GM19239 (cell line): Measurements from ENCODE around the gene NEDD4L.
"Not testable (repeated sequence)": the region's sequence is repeated elsewhere in the genome, so short reads cannot be mapped to it uniquely, and the experiment has no call there.

ENCODE experiments used
- DNase-seq: peaks from one replicate; pipeline ENCODE4 v3.0.0; 2011; ENCODE audit warnings: low spot score; ENCODE audit not compliant: insufficient read length
- FAIRE-seq: peaks from 2 replicates; lab custom pipeline; 2011; peaks lifted over from hg19 to GRCh38; lab: Jason Lieb, UNC

The NEDD4L gene

DNA sequence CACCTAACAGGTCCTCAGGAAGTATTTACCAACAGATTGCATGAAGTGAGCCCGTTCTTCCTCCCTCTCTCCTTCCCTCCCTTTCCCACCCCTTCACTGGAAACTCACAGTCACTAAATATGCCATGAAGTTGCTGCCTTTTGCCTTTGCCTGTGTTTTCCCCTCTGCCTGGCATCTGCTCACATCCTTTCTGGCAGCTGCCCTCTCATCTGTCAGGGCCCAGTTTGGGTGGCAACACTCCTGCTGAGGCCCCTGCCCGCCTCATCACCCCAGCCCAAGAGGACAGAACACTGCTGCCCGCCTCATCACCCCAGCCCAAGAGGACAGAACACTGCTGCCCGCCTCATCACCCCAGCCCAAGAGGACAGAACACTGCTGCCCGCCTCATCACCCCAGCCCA is 126.0 kb downstream of the NEDD4L start:
- not testable (repeated sequence) for FAIRE-seq, DNase-seq

DNA sequence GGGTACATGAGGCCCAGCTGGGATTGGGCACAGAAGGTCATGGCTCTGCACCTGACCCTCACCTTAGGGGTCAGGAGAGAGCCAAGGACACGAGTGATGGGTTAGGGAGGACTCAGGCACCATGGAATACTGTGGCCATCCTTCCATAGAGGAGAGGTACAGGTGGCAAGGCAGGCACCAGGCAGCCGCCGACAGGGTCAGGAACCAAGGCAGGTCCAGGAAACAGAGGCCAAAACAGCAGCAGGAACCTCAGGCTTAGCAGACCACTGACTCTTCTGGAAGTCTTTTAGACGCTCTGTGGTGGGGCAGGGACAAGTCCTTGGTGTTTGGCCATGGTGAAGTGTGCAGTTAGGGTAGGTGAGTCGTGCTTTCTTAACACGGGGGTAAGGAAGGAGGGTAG is 128.0 kb downstream of the NEDD4L start:
- no peak for FAIRE-seq

DNA sequence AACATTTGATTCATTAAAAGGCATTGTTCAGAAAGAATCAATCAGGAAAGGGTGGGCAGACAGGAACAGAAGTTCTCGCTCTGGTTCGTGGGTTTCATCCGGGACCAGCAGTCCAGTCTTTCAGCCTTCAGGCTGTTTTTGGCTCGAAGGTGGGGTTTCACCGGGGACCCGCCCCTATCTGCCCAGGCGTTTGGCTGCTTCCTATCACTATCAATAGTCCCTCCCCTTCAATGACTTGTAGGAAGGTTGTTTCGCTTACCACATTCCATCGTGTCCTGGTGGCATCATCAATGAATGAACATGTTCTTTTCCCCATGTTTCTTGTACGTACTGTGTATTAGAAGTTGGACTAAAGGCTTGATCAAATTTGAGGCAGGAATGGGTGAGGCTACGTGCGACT is 130.3 kb downstream of the NEDD4L start:
- DNase-seq = no peak
- no peak for FAIRE-seq

More for the DNA sequence above, 128.0 kb downstream of the NEDD4L start:
- DNase-seq = no peak

DNA sequence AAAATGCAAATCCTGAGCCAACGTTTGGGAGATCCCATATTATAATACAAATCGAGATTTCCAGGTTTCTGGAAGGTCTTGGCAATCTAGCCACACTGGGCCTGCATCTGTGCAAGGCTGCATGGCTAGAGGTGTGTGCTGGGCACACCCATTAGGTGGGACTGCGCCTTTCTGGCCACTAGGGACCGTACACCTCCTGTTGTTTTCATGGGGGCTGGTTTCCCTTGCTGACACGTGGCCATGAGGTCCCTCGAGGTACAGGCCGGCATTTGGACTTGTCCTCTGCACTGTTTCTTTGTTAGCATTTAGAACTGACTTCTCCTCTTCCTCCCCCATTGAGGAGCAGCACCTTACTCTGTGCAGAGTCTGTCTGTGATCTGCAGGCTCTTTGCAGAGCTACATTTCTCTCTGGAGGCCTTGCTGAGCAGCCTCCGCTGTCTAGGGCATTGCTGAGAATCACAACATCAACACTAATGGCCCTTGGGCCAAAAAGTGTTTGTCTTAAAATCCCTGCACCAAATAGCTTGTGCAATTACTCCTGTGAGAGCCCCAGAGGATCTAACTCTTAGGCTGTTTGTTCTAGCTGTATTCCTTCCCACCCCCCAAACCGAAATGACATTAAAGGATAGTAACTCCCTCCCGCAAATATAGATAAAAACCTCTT is 131.2 kb downstream of the NEDD4L start:
- FAIRE-seq (no peak), DNase-seq (no peak)

DNA sequence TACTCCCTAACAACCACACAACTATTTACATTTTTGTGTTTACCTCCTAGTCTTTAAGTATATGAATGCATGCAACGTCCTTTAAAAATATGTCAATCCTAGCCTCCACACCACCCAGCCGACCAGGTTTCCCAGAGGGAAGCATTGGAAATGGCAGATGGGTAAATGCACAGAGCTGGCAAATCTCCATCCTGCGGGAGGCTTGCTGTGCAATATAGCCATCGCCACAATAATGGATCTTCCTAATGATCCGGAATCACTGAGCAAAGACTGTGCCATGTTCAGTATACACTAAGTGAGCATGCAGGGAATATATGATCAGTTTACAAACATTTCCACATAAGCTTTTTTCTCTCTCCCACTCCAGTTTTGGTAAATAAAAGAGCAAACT is 131.8 kb downstream of the NEDD4L start:
- FAIRE-seq (no peak), DNase-seq (no peak)

DNA sequence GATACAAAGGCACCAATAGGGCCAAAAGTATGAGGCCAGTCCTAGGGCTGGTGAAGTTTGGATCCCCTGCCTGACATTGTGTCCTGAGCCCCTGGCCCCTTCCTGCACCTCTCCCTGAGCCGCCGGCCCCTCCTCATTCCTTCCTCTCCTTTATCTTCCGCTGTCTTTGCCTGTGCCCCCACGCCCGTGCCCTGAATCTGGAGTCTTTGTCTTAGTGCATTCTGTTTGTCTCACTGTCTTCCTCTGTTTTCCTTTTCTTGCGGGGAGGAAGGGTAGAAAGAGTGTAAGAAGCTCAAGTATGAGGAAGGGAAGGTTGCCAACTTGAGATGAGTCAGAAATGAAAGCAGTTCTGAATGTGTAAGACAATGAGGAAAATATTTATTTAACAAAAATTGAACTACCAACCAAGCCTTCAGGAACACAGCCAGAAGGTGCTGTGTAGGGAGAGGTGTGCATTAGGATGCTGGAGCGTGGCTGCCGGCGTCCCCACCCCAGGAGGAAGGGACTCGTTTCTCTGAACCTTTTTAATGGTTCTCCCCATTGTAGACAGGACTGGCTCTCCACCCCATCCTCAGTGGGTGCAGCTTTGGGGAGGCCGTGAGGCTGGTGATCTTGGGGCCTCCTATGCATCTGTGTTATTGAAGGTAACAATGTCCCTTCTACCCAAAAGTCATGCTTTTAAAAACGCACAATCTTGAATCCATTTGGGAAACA is 133.1 kb downstream of the NEDD4L start:
- FAIRE-seq (no peak), DNase-seq (no peak)

DNA sequence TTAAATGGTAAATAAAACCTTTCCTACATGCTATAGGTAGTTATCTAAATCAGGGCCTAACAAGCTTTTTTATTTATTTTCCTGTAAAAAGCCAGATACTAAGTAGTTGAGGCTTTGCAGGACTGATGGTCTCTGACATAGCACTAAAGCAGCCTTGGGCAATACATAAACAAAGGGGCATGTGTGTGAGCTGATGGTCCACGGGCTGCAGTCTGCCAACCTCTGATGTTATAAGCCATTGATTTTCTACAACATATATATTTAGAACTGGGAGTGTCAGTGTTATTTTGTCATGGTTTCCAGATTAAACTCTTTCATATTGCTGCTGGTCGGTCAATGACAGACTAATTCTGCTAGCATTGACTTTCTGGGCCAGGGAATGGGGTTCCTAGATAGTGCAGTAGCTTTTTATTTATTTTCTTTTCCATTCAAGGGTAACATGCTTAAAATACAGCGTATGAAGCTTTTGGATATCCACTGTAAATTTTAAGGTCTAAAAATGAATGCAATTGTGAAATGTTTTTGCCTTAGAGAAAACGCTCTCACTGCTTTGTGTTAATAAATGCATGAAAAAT is 134.0 kb downstream of the NEDD4L start:
- DNase-seq (no peak), FAIRE-seq (no peak)

DNA sequence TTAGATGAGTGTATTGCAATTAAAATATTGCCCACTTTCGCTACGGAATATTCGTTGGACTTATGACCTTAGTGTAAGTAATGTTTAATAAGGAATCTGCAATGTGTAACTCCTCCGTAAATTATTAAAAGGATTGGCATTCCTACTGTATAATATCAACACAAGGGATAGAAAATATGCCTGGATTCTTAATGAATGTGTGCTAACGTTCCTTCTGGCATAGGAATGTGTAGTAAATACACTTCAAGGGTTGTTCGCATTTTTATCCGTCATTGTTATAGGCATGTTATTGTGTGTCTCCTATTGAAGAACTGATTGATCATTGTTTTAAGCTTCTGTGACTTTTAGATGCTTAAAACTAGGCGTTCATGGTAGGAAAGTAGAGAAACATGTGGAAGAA is 134.5 kb downstream of the NEDD4L start:
- no peak for FAIRE-seq

DNA sequence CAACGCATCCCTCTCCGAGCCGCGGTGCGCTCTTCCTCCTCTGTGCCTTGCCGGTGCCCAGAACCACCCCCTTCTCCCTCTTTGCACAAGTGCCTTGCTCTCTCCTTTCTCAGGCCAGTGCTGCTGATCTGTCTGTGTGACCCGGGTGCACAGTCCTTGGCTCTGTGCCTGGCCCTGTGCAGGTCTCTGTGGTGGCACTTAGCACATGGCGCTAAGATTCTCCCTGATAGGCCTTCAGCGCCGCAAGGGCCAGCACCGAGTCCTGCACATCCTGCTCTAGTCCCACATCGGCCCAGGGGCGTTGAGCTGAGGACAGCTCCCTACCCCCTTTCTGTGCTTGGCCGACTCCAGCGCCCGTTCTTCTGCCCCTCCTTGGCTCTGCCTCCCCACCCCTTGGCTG is 136.1 kb downstream of the NEDD4L start:
- FAIRE-seq = no peak
- no peak for DNase-seq

More for the DNA sequence above, 134.5 kb downstream of the NEDD4L start:
- DNase-seq = no peak

DNA sequence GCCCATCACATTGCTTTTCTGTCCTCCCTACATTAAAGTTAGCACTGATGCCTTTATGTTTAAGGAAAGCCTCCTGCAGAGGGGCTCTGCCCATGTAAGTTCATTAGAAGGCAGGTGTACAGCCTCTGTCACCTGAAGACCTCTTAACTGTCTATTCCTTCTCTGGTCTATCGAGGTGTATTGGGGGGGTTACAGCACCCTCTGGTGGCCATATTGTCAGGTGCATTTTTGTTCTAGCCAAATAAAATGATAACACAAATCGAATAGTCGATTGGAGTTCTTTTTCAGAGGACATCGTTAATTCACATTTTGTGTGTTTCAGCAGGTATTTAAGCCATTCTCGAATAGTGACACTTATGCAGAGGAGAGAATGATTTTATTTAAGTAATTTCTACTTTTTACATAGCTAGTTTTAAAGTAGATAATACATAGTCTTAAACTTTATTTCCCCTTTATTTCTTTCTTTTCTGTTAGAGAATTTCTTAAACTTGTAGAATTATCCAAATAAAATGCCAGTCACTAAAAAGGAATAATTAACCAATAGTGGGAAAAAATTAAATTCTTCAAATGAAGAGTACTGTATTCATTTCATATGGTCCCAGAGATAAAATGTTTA is 136.8 kb downstream of the NEDD4L start:
- peak; percentile 89 for FAIRE-seq

DNA sequence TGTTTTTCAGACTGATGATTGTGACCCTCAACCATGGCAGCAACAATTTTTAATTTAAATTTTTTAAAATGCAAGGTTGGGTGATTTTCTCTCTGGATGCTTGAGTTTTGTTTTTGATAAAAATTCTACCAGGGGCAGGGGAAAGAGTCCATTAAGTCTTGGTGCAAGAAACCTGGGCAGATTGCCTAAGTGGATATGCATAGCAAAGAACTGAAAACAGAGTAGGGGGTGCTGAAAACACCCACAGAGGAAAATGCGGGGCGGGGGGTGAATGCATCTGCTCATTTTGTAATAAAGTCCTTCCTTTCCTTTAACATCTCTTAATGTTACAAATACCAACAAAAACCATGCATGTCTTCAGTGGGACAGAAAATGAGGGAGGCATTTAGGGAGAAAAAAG is 138.0 kb downstream of the NEDD4L start:
- FAIRE-seq (no peak), DNase-seq (no peak)

More for the DNA sequence above, 136.8 kb downstream of the NEDD4L start:
- DNase-seq = peak; percentile 77

DNA sequence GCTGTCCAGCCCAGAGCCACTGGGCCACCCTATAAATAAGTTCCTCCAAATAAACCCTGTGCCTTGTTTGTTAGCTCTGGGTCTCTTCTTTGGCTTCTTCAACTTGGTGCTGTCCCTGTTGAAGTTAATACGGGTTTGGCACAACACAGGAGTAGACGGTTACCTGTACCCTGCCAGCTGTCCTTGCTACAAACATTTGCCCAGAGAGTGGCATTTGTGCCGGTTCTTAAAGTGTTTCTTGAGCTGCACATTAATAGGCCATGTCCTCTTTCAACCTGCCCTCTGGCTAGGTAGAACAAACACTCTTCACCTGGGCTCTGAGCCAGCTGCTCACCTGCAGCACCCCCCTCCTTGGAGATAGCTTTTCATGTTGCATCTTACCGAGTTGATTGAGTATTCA is 139.2 kb downstream of the NEDD4L start:
- FAIRE-seq (no peak), DNase-seq (no peak)

DNA sequence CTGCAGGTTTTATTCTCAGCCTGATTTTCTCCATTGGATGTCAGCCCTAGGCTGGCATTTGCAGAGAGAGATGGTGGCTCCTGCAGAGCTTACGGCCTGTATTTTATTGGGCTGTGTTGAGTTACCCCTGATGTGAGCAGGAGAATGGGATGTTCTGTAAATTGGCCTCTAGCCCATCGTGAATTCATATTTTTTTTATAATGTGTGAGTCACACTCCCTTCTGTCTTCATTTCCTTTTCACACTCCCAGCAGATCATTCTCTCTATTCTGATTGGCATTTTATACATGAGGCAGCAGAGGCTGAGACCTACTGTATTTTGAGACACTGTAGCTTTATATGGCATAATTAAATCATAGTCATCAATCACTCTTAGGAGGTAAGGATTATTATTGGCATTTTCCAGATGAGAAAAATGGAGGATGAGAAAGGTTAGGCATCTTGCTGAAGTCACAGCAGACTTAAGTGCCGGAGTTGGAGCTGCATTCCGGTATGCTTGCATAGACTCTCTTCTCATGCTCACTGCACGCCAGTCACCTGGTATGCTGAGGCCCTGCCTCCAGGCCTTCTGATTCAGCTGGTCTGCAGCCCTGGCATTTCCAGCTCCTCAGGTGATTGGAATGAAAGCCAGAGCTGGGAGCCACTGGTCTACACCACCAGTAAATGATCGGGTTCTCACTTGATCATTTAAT is 142.4 kb downstream of the NEDD4L start:
- no peak for FAIRE-seq

DNA sequence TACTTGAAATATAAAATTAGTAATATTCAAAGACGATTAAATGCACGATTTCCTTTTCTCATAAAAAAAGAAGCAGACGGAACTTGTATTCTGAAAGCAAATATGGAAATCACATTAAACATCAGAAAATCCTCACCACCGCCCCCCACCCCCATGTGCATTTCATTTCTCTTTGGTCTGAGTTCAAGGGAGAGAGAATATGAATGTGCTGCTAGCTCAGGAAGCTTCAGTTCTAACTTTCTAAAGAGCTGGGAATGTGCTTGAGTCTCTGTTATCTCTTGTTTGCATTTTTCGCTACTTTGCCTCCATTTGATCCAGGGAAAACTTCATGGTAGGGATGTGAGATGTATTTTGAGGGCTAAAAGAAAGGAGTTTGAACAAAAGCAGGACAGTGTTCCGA is 143.6 kb downstream of the NEDD4L start:
- FAIRE-seq = no peak
- DNase-seq = no peak

More for the DNA sequence above, 142.4 kb downstream of the NEDD4L start:
- no peak for DNase-seq

DNA sequence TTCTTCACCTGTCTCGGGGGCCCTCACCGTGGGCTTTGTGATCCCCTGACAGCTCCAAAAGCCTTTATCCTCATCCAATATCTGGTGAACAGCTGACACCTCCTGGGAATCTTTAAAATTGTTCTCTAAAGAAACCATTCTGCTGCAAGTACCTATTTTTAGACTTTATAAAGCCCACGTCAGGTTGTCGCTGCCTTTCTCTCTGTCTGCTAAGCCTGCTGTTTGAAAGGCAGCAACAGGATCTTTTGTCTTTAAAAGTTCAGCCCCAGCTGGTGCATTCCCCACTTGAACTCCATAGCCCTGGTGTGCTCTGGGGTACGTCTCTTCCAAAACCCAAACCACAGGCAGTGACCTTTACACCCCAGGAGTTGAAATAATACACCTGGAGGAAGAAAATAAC is 145.0 kb downstream of the NEDD4L start:
- no peak for FAIRE-seq
- DNase-seq = no peak

DNA sequence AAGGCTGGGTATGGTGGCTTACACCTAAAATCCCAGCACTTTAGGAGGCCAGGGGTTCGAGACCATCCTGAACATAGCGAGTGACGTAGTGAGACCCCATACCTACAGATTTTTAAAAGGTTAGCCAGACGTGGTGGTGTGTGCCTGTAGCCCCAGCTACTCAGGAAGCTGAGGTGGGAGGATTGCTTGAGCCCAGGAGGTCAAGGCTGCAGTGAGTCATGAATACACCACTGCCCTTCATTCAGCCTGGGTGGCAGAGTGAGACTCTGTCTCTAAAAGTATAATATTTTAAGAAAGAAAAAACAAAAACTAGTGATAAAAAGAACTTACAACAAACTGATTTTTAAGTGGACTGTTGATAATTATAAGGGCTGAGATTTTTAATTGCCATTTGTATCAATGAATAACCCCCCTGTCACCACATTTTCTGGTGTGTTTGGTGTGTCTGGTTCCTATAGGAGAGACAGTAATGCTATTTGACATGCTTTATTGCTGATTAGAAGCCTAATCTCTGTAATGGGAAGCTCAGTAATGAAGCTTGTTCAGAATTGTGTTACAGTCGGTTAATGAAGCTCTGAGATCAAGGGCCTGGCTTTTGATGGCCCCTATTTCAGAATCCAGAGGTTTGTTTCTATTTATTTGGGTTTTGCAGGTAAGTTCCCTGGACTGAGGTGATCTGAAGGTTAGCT is 147.0 kb downstream of the NEDD4L start:
- FAIRE-seq = no peak
- DNase-seq = no peak

DNA sequence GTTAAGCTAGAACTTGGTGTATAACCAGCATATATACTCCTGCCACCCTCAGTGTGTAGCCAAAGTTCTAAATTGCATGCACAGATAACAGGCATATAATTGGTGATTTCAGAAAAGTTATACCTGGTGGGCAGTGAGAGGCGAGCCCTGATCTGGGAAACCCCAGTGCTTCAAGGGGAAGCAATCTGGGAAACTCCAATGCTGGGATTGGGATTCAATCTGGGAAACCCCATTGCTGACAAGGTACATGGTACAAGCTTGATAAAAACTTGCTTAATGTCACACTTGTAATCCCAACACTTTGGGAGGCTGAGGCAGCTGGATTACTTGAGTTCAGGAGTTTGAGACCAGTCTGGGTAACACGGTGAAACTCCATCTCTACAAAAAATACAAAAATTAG is 147.6 kb downstream of the NEDD4L start:
- DNase-seq = no peak
- no peak for FAIRE-seq

DNA sequence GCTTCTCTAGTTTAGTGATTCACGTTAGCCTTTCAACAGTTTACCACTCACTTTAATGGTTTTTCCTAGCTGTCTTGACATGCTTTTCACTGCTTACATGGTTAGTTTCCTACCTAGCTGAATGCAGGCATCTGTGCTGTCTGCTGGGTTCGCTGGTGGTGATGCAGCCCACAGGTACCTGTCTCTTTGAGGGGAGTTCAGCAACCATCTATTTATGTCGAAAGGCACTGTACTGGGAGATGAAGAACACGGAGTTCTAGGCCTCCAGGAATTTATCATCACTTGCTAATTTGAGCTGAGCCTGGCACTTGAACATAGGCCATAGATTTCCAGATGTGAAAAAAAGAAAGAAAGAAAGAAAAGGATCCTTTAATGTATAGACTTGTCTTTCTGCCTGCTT is 148.5 kb downstream of the NEDD4L start:
- FAIRE-seq = no peak
- DNase-seq = no peak

DNA sequence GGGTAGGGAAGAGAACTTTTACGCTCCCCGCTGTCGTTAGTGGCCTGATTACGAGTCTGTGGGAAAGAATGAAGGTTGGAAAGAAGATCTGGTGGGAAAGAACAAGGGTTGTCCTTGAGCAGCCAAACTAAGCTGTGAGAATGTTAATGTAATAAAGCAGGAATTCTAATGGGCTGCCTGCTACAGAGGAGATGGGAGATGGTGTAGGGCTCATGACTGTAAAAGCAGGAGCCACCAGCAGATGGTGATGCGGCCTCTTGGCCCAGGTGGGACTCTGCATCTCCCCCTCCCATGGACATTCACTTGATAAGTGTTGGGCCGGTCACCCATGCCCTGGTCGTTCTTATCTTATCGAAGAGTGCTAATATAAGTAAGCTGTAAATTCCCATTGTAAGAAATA is 150.0 kb downstream of the NEDD4L start:
- no peak for DNase-seq
- FAIRE-seq = no peak

DNA sequence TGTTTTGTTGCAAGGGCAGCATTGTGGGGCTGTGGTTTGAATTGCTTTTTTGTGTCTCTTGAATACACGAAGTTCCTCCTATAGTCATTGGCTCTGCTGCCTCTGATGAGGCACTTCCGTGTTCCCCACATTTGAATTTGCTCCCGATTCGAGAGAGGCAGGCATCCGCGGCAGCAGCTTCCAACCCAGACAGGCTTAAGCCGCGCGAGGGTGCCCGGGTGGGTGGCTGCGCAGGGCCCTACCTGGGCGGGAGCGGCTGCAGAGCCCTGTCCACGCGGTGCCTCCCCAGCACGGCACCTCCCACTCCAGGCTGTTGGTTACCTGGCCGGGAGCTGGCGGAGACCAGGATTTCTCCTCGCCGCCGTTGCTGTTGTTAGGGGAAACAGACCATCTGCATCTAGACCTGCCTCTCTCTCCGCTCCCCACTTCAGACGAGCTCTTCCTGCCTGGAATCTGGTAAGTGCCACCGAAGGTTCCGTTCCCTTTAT is 151.3 kb downstream of the NEDD4L start:
- DNase-seq (no peak), FAIRE-seq (no peak)
